ENCODE results near the gene BLOC1S6.

GRCh38 chr15:45551676-45552075, 35.5 kb upstream of the BLOC1S6 start:
- no peak for TF ChIP-seq CTCF (IDR thresholded peaks at IDR 0.05)
- TF ChIP-seq EZH2 (IDR thresholded peaks at IDR 0.05), result no peak
- no peak for TF ChIP-seq EZH2phosphoT487 (IDR thresholded peaks at IDR 0.05)

All from neural progenitor cell (in vitro differentiated cells).